ENCODE data around the gene BASP1. TPM values are rescaled to one million over a fixed set of nuclear protein-coding genes. Genes with fewer than 3 reads are reported as not detected.

The BASP1 gene, protein sequence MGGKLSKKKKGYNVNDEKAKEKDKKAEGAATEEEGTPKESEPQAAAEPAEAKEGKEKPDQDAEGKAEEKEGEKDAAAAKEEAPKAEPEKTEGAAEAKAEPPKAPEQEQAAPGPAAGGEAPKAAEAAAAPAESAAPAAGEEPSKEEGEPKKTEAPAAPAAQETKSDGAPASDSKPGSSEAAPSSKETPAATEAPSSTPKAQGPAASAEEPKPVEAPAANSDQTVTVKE
- polyA plus RNA-seq: 1 to 10 TPM; 1.6 to 7.2 (median 5.3) TPM

DNA sequence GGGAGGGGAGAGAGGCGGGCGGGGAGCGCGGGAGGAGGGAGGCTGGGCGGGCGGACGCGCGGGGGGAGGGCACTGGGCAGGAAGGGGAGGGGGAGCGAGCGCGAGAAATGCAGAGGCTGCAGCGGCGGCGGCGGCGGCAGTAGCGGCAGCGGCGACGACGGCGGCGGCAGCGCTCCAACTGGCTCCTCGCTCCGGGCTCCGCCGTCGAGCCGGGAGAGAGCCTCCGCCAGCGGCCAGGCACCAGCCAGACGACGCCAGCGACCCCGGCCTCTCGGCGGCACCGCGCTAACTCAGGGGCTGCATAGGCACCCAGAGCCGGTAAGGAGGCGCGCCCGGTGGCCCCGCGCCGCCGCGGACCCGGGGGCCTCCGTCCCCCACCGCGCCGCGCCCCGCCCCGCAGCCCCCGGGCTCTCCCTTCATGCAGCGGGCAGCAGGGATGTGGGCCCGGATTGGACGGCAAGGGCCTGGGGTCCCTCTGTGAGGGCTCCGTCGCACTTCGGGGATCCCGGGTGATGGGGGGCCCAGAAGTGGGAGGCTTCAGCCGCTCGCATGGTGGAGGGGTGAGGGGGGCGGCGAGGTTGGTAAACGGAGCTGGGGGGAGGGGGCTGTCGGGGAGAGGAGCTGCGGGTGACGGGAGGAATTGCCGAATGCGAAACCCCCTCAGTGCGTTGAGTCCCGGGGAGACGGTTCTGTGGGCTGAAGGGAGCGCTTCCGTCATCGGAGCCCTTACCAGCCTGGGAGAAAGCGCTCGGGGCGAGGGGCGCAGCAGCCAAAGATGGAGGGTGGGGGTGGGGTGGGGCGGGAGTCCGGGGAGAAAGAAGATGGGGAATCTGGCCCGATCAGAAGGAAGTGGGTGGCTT is at the start of gene BASP1:
Gene BASP1 (plus strand): TSS at position 139 of the 860 bp plus-strand sequence. CDS start 57,586 bp downstream, outside the sequence.
- Mint-ChIP-seq H3K27me3 (ENCODE audit: low read depth in 3 of 3) (peaks cover 8 to 23% (median 21%) of the 10 kb centered on the region in 3 donors), H3K27ac (peak within 1 kb of the TSS in 1 of 6 donors; percentile 62), H3K4me1 (peaks cover 10 to 12% of the 10 kb centered on the region in 2 donors), H3K9me3 (peaks cover 0 to 18% (median 2%) of the 10 kb centered on the region in 6 donors), H3K36me3 (no peaks in the 10 kb centered on the region), H3K4me3 (peak within 1 kb of the TSS; percentile 61 to 79 (median 65))
- peak; percentile 8 to 21 (median 15) for DNase-seq

DNA sequence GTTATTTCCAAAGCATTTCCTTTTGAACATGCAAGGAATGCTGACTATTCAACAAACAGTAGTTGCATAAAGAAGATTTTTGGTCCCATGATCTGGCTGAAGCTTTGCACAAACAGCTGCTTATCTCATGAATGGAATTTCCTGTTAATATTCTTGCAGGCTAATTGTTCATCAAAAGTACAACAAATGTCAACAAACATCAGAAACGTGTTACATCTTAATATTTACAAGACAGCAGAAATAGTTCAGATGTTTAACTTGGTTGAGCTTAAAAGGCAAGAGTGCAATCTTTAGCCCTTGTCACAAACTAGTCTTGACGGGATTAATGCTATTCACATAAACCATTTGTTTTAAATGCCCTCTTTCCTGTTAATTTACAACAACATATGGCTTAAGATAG is 47.9 kb upstream of the BASP1 start:
- peaks cover 0 to 2% (median 2%) of the 10 kb centered on the region in 3 donors for H3K27me3 Mint-ChIP-seq (ENCODE audit: low read depth in 3 of 3)
- H3K36me3 Mint-ChIP-seq: no peaks in the 10 kb centered on the region
- H3K4me3 Mint-ChIP-seq: no peak overlapping the region
- H3K9me3 Mint-ChIP-seq: peaks cover 0 to 9% (median 3%) of the 10 kb centered on the region in 6 donors
- no peaks in the 10 kb centered on the region for H3K4me1 Mint-ChIP-seq
- DNase-seq: no peak
- no peak overlapping the region for H3K27ac Mint-ChIP-seq

DNA sequence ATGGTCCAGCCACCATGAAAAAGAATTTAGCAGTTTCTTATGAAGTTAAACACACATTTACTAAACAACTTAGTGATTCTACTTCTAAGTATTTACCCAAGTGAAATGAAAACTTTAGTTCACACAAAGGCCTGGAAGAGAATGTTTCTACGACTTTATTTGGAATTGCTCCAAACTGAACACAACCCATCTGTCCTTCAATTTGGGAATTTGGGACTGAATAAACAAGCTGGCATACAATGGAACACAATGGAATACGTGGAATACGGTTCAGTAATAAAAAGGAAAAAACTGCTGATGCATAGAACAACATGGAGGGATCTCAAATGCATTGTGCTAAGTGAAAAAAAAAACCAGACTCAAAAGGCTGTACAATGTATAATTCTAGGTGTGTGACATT is 44.6 kb upstream of the BASP1 start:
- Mint-ChIP-seq H3K4me3 (no peak overlapping the region), H3K27ac (no peak overlapping the region), H3K9me3 (peaks cover 0 to 5% (median 2%) of the 10 kb centered on the region in 6 donors), H3K36me3 (no peaks in the 10 kb centered on the region), H3K4me1 (no peaks in the 10 kb centered on the region), H3K27me3 (ENCODE audit: low read depth in 3 of 3) (peaks cover 0 to 2% (median 0%) of the 10 kb centered on the region in 3 donors)
- no peak for DNase-seq

DNA sequence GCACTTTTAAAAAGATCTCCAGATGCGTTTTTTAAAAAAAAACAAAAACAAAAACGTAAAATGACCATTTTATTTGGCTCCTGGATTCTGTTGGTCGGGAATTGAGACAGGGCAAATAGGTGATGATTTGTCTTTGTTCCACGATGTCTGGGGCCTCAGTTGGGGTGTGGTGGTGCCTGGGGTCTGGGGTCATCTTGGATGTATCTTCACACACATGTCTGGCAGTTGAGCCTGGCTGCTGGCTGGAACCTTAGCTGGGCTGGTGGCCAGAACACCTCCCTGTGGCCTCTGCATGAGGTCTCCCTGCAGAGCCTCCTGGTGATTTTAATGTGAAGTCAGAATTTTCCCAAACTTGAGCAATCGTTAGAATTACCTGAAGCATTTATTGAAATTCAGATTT is 42.5 kb upstream of the BASP1 start:
- Mint-ChIP-seq H3K9me3 (peaks cover 0 to 9% (median 3%) of the 10 kb centered on the region in 6 donors), H3K36me3 (no peaks in the 10 kb centered on the region)

DNA sequence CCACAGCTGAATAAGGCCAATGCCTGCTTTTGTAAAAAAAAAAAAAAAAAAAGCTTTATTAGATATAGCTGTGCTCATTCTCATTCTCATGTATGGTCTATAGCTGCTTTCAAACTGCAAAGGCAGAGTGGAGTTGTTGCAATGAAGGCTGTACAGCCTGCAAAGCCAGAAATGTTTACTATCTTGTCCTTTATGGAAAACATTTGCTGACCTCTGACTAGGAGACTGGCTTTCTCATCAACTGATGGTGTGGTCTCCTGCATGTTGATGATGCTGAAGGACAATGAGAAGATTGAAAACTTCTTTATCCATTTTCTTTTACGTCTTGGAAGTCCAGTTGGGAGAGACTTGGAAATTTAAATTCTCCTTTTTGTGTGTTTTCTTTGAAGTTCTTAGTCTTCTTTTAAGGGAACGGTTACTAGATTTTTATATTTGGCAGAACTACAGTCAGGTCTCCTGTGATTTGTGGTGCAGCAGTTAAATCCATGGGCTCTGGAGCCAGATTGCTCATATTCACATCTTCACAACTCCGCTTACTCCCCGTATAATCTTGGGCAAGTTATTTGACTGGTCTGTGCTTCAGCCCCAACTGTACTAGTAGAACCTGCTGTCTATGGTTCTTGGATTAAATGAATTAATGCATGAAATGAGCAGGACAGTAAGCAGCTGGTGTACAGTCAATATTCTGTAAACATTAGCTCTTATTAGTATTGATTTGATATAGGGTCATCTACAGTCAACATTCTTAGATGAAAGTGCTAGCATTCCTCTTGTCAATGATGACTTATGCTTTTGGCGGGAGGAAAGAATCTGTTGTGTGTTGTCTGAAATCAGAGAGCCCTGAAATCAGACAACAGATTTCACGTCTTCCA is 39.7 kb upstream of the BASP1 start:
- no peak overlapping the region for H3K4me3 Mint-ChIP-seq
- H3K36me3 Mint-ChIP-seq: no peaks in the 10 kb centered on the region
- no peak for DNase-seq
- peaks cover 0 to 7% (median under 1%) of the 10 kb centered on the region in 6 donors for H3K9me3 Mint-ChIP-seq
- no peaks in the 10 kb centered on the region for H3K27me3 Mint-ChIP-seq (ENCODE audit: low read depth in 3 of 3)
- no peaks in the 10 kb centered on the region for H3K4me1 Mint-ChIP-seq
- H3K27ac Mint-ChIP-seq: no peak overlapping the region

More for the DNA sequence above, 42.5 kb upstream of the BASP1 start:
- H3K4me3 Mint-ChIP-seq: no peak overlapping the region
- H3K27me3 Mint-ChIP-seq (ENCODE audit: low read depth in 3 of 3): no peaks in the 10 kb centered on the region
- H3K4me1 Mint-ChIP-seq: no peaks in the 10 kb centered on the region
- H3K27ac Mint-ChIP-seq: no peak overlapping the region
- no peak for DNase-seq

DNA sequence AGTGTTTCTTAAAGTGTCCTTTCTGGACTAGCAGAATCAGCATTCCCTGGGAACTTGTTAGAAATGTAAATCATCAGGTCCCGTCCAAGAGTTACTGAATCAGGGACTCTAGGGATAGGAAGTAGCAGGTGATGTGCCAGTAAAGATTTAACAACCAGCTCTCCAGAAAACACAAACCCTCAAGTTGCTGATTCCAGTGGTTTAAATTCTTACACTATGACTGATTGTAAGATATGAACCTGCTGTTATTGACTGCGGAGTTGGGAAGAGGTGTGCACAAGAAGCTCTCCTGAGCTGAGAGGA is 39.1 kb upstream of the BASP1 start:
- no peaks in the 10 kb centered on the region for H3K27me3 Mint-ChIP-seq (ENCODE audit: low read depth in 3 of 3)
- H3K27ac Mint-ChIP-seq: no peak overlapping the region
- DNase-seq: no peak
- no peak overlapping the region for H3K4me3 Mint-ChIP-seq
- no peaks in the 10 kb centered on the region for H3K36me3 Mint-ChIP-seq
- H3K9me3 Mint-ChIP-seq: peaks cover 0 to 5% (median 0%) of the 10 kb centered on the region in 6 donors
- H3K4me1 Mint-ChIP-seq: no peaks in the 10 kb centered on the region

DNA sequence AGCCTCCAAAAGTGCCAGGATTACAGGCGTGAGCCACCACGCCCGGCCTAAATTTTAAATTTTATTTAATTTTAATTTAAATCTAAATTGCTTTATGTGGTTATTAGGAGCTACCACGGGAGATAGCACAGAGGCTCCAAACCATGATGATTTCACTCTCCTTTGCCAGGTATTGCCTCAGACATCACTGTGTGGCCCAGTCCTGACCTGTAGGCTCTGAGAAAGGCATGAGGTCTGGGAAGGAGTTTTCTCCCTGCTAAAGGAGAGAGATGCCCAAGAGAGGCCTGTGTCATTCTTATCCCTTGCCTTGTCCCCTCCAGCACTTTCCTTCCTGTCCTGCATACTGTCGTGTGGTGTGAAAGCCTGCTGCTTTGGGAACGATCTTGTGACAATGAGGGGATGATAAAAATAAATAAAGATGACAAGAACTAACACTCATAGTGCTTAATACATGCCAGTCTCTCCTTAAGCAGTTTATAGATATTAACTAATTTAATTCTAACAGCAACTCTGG is 37.0 kb upstream of the BASP1 start:
- Mint-ChIP-seq H3K4me1 (no peaks in the 10 kb centered on the region), H3K36me3 (no peaks in the 10 kb centered on the region), H3K9me3 (peaks cover 0 to 5% (median 0%) of the 10 kb centered on the region in 6 donors), H3K4me3 (no peak overlapping the region), H3K27ac (no peak overlapping the region), H3K27me3 (ENCODE audit: low read depth in 3 of 3) (no peaks in the 10 kb centered on the region)
- no peak for DNase-seq

DNA sequence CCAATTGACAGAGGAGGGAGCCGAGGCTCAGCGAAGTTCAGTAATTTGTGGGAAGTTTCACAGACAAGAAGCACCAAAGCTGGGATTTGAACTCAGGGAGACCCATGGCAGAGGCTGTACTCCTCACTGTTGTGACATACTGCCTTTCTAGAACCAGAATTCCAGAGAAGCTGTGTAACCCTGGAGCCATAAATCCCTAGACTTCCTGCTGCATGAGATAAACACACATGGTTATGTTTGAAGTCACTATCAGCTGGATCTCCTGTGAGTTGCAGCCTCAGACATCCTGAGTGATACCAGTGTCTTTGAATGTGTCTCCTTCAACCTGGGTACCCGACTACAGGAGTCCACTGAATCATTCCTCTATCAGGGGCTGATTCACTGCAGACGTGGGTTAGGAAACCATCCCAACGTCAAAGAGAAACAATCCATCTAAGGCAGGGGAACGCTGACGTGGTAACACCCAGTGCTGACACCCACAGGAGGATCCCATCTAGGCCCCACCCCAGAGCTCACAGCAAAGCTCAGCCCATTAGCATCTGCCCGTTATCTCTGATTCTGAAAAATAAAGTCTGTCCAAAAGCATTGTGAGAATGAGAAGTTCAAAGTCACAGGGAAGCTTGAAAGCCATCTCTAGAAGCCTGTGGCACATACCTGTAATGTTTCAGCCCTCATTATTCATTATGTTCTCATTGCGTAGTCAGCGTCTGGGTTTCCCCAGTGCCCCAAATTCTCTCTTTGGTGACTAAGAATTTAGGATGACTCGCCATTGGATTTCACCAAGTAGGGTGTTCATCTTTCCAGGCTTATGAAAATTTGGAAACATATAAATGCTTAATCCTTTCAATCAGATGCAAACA is 36.3 kb upstream of the BASP1 start:
- Mint-ChIP-seq H3K4me1 (no peaks in the 10 kb centered on the region), H3K4me3 (no peak overlapping the region), H3K27ac (no peak overlapping the region), H3K27me3 (ENCODE audit: low read depth in 3 of 3) (no peaks in the 10 kb centered on the region), H3K36me3 (no peaks in the 10 kb centered on the region), H3K9me3 (peaks cover 0 to 5% (median 0%) of the 10 kb centered on the region in 6 donors)
- DNase-seq: no peak

DNA sequence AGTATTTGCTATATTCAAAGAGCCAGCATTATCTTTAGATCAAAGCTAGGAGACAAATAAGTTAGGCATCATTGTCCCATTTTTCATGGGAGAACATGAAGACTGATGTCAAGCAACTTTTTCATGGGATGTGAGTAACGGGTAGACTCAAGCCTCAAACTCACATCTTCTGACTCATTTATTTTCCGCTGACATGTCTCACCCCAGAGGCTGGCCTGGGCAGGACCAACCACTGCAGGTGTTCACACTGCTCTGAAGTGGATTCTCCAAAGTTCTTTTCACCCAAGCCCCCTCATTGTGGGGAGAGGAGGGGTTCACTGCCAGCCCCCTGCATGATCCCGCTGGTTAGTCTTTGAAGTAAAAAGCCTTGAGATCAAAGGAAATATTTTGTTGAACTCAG is 34.9 kb upstream of the BASP1 start:
- H3K4me1 Mint-ChIP-seq: no peaks in the 10 kb centered on the region
- H3K36me3 Mint-ChIP-seq: no peaks in the 10 kb centered on the region
- no peak overlapping the region for H3K27ac Mint-ChIP-seq
- H3K27me3 Mint-ChIP-seq (ENCODE audit: low read depth in 3 of 3): peaks cover 0 to 2% (median under 1%) of the 10 kb centered on the region in 3 donors
- no peak for DNase-seq
- H3K9me3 Mint-ChIP-seq: peaks cover 0 to 4% (median 1%) of the 10 kb centered on the region in 6 donors
- H3K4me3 Mint-ChIP-seq: no peak overlapping the region

DNA sequence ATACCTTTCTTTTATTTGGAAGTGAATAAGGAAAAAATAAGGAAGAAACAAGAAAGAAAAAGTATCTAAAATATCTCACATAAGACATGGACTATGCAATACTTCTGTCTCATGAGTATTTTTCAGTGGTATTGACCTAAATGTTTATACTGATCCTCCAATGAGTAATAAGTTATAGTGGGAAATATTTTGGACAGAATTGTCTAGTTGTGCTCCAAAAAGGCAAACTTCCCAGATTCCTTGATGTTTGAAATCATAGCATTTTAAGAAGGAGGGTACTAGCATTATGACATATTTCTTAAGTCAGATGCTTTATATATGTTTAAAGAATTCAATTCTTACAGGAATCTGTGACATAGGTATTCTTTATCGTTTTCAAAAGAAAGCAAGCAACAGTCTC is 34.5 kb upstream of the BASP1 start:
- no peaks in the 10 kb centered on the region for H3K36me3 Mint-ChIP-seq
- H3K9me3 Mint-ChIP-seq: peaks cover 0 to 3% (median 1%) of the 10 kb centered on the region in 6 donors
- no peak overlapping the region for H3K27ac Mint-ChIP-seq
- no peaks in the 10 kb centered on the region for H3K4me1 Mint-ChIP-seq
- H3K4me3 Mint-ChIP-seq: no peak overlapping the region
- H3K27me3 Mint-ChIP-seq (ENCODE audit: low read depth in 3 of 3): peaks cover 0 to 2% (median 2%) of the 10 kb centered on the region in 3 donors
- no peak for DNase-seq

DNA sequence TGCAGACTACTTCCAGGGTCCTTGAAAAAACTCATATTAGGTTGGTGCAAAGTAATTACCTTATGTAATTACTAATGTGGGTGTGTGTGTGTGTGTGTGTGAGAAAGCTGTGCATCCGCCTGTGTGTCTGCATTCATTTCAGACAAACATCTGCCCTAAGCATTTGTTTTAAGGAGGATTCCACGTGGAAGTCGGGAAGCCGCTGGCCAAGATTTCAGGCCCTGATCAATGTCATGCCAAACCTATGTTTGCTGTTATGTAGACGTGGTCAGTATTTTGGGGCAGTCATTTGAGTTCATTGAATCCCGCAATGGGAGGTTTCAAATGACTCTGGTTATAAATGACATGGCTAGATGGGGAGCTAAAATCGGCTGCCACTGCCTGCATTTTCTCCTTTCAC is 33.6 kb upstream of the BASP1 start:
- Mint-ChIP-seq H3K27me3 (ENCODE audit: low read depth in 3 of 3) (peaks cover 0 to 2% (median 2%) of the 10 kb centered on the region in 3 donors), H3K27ac (no peak overlapping the region), H3K4me1 (no peaks in the 10 kb centered on the region), H3K4me3 (no peak overlapping the region), H3K9me3 (peaks cover 0 to 3% (median 0%) of the 10 kb centered on the region in 6 donors), H3K36me3 (no peaks in the 10 kb centered on the region)
- DNase-seq: no peak

DNA sequence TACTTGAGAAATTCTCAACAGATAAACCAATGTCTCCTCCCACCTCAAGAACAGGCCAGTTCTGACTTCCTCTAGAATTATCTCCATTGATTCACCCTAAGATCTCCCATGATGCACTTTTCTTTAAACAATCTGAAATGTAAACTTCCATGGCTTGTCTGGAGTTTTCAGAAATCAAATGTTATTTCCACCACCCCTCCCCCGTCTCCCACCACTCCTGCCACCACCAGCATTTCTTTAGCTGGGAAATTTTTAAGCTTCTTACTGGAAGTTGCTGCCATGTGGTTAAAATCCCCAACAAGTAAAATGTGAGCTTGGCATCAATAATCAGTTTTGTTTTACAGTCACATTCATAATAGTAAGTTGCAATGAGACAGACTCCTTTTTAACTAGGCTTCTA is 32.8 kb upstream of the BASP1 start:
- Mint-ChIP-seq H3K27me3 (ENCODE audit: low read depth in 3 of 3) (peaks cover 2% of the 10 kb centered on the region in 3 donors), H3K4me3 (no peak overlapping the region), H3K4me1 (no peaks in the 10 kb centered on the region), H3K36me3 (no peaks in the 10 kb centered on the region), H3K9me3 (peaks cover 0 to 3% (median 0%) of the 10 kb centered on the region in 6 donors), H3K27ac (no peak overlapping the region)
- DNase-seq: no peak

DNA sequence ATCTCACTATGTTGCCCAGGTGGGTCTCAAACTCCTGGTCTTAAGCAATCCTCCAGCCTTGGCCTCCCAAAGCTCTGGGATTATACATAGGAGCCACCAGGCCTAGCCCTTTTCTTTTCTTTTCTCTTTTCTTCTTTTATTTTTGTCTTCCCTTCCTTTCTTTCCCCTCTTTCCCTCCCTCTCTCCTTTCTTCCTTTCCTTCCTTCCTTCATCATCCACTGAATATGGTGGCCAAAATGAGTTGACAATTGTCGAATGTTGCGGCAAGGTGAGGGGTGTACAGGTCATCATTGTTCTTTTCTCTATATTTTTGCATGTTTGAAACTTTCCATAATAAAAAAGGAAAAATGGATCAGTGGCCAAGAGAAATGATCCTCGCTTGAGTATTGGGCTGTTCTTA is 32.1 kb upstream of the BASP1 start:
- Mint-ChIP-seq H3K27ac (no peak overlapping the region), H3K27me3 (ENCODE audit: low read depth in 3 of 3) (peaks cover 2 to 3% (median 2%) of the 10 kb centered on the region in 3 donors), H3K36me3 (no peaks in the 10 kb centered on the region), H3K4me3 (no peak overlapping the region), H3K9me3 (peaks cover 0 to 3% (median 0%) of the 10 kb centered on the region in 6 donors), H3K4me1 (no peaks in the 10 kb centered on the region)
- no peak for DNase-seq
